Glomerular endothelial cell (primary cell): Measurements from ENCODE around the gene CHD9. TPM values are rescaled to one million over a fixed set of nuclear protein-coding genes. Genes with fewer than 3 reads are reported as not detected.
"Not testable (repeated sequence)": the region's sequence is repeated elsewhere in the genome, so short reads cannot be mapped to it uniquely, and the experiment has no call there.

Experiments
- DNase-seq: peaks from one replicate; pipeline ENCODE4 v3.0.0-alpha.2; 2011; ENCODE audit warnings: low read depth, low spot score; ENCODE audit errors: extremely low read depth
- total RNA-seq: library from RNA; depleted of rRNA; stranded (reverse); fragments of >200 nt; gene quantifications from 2 replicates; pipeline ENCODE4 v1.2.3, GENCODE V29; 2015

CHD9 gene
- total RNA-seq, 1 donor from 2014 or later, result 44.0 TPM

DNA sequence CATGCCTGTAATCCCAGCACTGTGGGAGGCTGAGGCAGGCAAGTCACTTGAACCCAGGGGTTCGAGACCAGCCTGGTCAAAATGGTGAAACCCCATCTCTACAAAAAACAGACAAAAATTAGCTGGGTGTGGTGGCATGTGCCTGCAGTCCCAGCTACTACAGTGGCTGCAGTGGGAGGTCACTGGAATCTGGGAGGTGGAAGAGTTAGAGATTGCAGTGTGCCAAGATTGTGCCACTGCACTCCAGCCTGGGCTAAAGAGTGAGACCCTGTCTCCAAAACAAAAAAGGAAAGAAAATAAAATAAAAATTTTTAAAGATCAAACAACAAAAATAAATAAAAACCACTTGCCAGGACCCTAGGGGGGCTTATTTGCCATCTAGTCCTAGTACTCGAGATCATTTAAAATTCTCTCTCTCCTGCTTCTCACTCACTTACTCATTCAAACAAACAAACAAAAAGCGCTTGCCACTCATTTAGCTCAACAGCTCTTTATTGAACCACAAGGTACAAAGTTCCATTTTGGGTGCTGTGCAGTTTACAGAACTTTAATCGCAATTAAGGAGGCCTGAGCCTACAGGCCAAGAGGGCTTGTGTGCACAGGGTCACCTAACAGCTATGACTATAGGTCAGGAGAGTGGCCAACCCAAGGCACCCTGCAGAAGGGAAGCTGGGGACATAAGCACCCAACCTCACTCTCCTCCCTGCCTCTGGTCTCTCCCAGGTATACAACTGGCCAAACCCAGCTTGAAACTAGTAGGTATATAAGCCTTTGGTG lies 6.5 kb upstream of the CHD9 start:
- DNase-seq, result no peak

DNA sequence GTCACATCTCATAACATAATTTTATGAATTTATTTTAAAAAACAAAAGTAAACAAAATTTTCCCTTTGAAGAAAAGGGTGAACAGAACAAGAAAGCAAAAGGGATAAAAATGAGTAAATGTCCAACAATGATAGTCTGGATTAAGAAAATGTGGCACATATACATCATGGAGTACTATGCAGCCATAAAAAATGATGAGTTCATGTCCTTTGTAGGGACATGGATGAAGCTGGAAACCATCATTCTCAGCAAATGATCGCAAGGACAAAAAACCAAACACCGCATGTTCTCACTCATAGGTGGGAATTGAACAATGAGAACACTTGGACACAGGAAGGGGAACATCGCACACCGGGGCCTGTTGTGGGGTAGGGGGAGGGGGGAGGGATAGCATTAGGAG lies 3.5 kb upstream of the CHD9 start:
- not testable (repeated sequence) for DNase-seq

DNA sequence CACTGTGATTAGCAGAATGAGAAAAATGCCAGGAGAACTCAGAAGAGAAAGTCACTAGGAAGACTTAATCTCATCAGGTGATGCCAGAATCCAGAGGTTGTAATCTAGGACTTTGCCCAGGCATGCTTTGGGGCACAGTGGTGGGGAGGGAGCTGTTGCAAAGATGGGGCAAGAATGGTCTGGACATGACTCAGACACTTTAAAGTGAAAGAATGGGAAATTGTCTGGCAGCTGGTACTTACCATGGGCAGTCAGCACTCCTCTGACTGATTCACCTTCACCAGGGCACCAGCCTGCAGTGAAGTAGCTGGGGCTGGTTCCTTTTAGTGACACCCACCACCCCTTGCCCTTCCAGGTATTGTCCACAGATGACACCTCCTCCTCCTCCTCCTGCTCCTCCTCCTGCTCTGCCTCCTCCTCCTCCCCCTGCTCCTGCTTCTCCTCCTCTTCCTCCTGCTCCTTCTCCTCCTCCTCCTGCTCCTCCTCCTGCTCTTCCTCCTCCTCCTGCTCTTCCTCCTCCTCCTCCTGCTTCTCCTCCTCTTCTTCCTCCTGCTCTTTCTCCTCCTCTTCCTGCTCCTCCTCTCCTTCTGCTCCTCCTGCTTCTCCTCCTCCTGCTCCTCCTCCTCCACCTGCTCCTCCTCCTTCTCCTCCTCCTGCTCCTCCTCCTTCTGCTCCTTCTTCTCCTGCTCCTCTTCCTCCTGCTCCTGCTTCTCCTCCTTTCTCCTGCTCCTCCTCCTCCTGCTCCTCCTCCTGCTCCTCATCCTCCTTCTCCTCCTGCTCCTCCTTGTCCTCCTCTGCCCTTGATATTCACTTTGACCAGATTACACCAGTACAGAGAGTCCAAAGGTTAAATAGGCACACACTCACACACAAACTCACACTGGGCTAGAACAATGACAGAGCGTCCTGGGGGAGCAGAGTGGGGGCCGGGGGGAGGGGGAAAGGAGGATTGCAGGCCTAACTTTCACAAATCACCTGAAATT lies 2.0 kb upstream of the CHD9 start, which contains the start of gene CHD9NB:
CHD9NB (minus strand) TSS at position 379 of the 983 bp plus-strand sequence. CDS start 8,739 bp downstream, outside the sequence.
- no peak for DNase-seq

DNA sequence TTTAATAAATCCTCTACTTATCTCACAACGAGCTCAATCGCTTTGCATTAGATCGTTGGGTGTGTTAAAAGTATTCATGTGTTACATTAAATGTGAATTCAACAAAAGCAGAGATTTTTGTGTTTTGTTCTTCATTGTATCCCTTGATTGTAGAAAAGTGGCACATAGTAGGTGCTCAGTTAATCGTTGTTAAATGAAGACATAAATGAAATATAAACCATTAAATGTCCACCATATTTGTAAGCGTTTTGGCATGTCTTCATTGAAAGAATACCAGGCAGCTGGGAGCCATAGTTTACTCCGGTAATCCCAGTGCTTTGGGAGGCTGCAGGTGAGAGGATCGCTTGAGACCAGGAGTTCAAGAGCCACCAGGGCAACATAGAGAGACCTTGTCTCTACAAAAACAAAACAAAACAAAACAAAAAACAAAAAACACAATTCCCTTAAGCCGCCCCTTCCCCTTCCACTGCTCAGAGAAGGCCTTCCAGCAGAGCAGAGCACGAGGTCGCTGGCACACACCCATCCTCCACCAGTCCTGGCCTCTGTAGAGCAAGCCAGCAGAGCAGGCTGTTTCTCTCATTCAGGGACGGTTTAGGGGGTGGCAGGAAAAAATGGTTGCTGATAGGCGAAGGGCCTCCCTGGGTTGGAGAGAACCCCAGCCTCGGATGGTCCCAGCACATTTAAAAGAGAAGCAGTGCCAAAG lies 673 bp upstream of the CHD9 start:
- no peak for DNase-seq

DNA sequence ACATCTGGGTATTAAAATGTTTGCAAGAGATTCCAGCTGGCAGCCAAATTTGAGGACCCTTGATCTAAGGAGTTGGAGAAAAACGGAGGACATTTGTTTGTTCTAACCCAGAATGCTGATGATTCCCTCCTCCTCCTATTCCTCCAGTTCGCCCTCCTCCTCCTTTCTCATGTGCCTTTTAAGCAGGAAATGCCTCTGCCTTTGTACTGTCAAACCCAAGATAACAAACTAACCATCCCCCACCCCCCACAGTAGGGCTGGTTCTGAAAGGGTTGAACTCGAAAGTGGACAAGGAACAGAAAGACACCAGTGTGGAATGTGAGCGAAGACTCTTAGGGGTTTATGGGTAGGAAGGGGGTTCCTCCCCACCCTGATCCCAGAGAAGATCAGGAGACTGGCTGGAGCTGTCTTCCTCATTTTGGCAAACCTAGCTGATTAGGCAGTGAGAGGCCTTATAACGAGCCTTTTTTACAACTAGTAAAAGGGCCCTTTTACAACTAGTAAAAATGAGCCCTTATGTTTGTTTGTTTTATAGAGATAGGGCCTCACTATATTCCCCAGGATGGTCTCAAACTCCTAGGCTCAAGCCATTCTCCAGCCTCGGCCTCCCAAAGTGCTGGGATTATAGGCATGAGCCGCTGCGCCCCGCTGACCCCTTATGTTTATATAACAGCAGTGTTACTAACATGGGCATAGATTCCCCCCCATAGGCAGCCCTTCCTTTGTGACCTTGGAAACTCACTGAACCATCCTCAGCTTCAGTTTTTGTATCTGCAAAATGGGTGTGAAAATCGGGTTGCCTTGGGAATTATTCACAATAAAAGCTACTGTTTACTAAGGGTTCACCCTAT lies 975 bp downstream of the CHD9 start:
- no peak for DNase-seq

DNA sequence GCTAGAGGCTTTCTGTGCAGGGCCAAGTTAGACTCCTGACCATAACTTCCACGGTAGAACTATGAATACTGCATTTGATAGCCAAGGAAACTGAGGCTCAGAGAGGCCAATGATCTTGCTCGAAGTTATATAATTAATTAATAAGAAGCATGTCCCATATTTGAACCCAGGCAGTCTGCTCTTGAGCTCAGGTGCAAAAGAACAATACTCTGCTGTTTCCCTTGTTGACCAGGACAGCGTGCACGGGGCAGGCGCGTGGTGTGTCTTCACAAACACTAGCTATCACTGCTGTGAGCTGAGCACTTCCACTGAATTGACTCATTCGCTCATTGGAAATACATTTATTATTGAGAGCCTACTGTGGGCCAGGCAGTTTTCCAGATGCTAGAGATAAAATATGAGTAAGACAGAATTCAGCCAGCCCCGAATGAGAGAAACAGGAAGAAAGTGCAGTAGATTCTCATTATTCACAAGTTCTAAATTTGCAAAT lies 1.6 kb downstream of the CHD9 start:
- no peak for DNase-seq

DNA sequence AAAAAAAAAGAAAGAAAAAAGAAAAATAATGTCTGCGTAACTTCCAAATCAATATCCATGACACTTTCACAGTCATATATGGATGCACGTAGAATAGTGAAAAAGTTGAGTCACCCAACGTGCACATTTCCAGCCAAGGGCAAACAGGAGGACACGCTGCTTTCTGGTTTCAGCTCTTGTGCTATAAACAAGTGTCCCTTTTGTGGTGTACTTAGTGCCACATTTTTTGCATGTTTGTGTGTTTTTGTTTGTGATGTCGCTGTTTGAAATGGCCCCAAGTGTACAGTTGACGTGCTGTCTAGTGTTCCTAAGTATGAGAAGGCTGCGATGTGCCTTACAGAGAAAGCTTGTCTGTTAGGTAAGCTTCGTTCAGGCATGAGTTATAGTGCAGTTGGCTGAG lies 2.9 kb downstream of the CHD9 start:
- DNase-seq, result no peak

DNA sequence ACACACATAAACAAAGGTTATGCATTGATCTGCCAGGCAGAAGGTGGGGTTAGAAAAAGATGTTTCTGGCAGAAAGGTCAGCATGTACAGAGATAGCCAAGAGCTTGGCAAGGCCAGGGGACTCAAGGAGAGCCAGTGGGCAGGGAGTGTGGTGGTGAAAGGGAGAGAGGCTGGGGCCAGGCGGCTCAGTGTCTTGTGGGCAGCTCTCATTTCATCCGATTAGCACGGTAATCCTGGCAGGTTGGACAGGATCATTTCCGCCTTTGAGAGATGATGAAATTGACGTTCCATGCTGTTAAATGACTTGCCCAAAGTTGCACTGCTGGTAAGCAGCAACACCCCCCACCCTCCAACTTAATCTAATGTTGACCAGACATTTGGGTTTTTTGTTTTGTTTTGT lies 3.6 kb downstream of the CHD9 start:
- DNase-seq, result no peak

DNA sequence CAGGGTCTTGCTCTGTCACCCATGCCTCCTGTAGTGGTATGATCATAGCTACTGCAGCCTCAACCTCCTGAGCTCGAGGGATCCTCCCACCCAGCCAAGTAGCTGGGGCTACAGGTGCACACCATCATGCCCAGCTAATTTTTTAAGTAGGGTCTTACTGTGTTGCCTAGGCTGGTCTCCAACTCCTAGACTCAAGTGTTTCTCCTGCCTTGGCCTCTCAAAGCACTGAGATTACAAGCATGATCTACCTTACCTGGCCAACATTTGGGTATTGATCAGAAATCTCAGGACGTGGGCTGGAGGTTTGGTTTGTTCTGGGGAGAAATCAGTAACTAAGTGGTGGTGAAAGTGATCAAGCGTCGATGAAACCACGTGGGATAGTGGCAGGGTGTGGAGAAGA lies 4.1 kb downstream of the CHD9 start:
- DNase-seq, result no peak

DNA sequence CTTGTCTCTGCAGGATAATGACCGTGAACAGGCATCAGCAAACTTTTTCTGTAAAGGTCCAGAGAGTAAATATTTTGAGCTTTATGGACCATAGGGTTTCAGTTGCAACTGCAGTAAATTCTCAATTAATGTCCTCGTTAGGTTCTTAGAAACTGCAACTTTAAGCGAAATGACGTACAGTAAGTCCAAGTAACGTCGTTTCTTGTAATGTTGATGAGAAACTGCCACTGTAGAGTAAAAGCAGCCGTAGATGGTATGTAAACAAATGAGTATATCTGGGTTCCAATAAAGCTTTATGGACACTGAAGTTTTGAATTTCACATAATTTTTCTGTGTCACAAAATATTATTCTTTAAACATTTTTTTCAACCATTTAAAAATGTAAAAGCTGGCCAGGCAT lies 4.9 kb downstream of the CHD9 start:
- DNase-seq, result no peak

DNA sequence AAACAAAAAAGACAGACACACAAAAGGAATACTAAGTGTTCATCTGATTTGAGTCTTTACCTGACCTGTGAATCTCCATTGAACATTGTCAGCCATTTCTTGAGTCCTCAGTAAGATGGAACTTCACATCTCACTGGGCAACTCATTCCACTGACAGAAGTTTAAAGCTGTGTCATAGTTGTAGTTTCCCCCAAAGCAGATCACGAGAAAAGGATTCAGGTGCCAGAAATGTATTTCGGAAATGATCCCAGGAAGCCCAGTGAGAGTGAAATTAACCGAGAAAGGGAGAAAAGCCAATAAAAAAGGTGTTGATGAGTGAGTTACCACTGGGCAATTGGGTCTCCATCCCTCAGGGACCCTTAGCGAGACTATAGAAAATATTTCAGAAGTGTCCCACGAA lies 6.5 kb downstream of the CHD9 start:
- DNase-seq, result no peak

DNA sequence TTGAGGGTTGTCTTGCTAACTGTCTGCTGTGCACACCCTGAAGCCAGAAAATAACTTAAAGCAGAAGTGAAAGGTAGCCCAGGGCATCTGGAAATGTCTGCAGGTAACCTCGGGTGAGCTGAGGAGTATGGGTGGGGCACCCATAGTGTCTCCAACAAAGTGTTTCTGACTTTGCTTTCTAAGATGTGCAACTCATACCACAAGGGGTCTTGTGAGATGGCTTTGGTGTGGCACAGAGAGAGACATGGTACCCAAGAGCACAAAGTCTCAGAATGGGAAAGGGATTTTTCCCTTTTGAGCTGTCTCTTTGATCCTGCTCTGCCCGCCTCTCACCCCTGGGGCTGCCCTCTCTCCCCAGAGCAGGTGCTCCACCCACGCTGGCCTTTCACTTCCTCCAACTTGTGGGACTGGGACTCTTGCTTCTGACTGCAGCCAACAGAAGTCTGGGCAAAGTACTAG lies 6.9 kb downstream of the CHD9 start:
- no peak for DNase-seq

DNA sequence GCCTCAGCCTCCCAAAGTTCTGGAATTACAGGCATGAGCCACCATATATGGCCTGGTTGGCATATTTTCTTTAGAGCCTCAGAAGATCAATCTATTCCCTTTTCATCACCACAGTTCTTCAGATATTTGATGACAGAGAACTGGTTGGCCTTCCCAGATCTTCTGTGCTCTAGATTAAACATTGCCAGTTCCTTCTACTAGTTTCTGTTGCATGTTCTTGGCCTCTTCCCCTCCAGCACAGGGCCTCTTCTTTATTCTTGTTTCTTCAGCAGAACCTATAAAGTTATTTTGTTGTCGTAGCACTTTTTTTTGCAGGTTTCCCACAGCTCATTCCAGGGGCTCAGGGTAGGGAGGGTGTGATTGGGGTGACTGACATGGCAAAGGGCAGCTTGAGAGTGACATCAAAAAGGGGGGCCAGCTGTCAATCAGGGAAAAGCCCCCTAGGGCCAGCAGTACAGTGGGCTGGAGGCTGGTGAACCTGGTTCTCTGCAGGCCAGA lies 9.3 kb downstream of the CHD9 start:
- no peak for DNase-seq

DNA sequence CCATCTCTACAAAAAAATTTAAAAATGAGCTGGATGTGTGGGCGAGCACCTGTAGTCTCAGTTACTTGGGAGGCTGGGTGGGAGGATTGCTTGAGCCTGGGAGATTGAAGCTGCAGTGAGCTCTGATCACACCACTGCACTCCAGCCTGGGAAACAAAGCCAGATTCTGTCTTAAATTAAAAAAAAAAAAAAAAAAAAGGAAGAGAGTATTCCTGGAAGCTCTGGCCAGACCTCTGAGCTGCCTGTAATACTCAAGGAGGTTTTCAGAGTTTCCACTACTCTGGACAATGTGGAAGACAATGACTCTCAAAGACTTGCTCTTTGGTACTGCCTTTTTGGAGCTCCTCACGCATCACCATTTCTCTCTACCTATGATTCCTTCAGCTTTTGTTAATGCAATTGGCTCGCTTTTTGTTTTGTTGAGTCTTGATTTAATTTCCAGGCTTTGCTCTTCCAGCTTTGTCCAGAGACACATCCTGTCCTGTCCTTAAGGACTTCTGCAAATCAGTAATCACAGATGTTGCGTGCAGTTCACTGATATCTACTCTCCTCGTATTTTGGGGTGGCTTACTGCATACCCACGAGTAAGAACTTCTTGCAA lies 10.8 kb downstream of the CHD9 start:
- no peak for DNase-seq

DNA sequence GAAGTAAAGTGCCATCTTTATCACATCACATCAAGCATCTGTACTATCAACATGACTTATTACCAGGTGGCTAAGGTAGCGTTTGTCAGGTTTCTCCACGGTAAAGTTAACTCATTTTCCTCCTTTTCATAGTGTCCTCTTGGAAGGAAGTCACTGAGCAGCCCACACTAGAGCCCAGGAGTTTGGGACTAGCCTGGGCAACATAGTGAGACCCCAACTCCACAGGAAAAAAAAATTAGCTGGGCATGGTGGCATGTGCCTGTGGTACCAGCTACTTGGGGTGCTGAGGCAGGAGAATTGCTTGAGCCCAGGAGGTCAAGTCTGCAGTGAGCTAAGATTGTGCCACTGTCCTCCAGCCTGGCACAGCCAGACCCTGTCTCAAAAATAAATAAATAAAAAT lies 12.9 kb downstream of the CHD9 start:
- no peak for DNase-seq

DNA sequence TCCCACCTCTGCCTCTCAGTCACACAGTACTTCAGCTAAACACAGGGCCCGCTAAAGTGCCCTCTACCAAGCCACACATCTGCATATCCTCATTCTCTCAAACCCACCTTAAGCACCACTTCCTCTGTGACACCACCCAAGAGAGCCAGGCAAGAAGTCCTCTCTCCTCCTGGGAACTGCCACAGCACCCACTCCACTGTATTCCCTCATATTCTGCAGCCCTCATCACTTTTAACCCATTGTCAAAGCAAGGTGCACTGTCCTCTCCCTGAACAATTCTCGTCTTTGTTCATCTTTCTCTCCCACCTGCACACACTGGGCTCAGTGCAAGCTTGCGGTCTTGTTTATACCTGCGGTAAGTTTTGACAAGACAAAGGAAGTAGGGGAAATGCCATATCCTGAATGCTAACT lies 13.6 kb downstream of the CHD9 start:
- no peak for DNase-seq

DNA sequence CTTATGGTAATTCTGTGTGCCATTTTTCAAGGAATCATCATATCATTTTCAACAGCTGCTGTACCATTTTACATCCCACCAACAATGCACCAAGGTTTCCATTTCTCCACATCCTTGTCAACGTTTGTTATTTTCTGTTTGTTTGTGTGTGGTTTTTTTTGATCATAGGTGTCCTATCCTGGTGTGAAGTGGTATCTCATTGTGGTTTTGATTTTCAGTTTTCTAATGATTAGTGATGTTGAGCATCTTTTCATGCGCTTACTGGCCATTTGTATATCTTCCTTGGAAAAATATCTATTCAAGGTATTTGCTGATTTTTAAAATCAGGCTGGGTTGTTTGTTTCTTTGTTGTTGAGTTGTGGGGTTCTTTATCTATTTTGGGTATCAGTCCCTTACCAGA lies 15.0 kb downstream of the CHD9 start:
- no peak for DNase-seq

DNA sequence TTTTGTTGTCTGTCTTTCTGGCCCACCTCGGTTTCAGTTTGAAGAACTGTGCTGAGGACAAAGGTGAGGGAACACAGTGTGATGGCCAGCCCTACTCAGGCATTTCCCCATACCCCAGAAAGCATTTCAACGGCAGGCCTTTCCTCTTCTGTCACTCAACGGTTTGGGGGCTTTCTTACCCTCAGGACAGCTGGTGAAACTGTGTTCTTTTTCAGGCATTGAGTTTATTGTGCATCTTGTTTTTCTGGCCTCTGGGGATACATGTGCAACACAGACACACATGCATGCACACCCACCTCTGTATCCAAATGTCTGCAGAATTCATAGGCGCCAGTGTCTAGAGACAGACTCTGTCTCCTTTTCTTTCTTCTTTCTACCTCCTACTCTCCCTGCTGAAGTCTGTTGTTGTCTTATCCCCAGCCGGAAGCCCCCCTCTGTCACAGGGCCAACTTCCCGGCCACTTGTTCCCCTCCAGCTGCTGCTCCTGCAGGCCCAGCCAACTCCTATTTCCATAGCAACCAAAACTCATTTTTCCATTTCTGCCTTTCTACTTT lies 17.0 kb downstream of the CHD9 start:
- DNase-seq, result no peak

DNA sequence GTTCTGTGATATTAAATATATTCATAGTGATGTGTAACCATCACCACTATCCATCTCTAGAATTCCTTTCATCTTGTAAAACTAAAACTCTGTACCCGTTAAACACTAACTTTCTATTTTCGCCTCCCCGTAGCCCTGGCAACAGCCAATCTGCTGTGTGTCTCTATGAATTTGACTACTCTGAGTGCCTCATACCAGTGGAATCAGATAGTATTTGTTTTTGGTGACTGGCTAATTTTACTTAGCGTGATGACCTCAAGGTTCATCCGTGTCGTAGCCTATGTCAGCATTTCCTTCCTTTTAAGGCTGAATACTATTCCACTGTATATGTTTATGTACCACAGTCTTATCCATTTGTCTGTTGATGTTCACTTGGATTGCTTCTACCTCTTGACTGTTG lies 18.2 kb downstream of the CHD9 start:
- no peak for DNase-seq
